Neuron (in vitro differentiated cells): ENCODE data around the gene NETO1.

Experiments used
- H2AFZ ChIP-seq: one replicate; pipeline ENCODE4 v1.6.1; 2013; ENCODE audit warnings: low read depth, mild to moderate bottlenecking, inconsistent platforms, low read length, moderate library complexity
- H3K27me3 ChIP-seq: one replicate; pipeline ENCODE4 v1.6.1; 2013; ENCODE audit warnings: low read length; ENCODE audit not compliant: insufficient read depth
- H3K36me3 ChIP-seq: one replicate; pipeline ENCODE4 v1.6.1; 2013; ENCODE audit warnings: low read length; ENCODE audit not compliant: insufficient read depth
- H3K4me1 ChIP-seq: one replicate; pipeline ENCODE4 v1.6.1; 2013; ENCODE audit warnings: low read length; ENCODE audit not compliant: insufficient read depth
- H3K4me3 ChIP-seq: 2 replicates; pipeline ENCODE4 v1.5.1; 2013; ENCODE audit warnings: mild to moderate bottlenecking, low read length, moderate library complexity
- H3K9me3 ChIP-seq: one replicate; pipeline ENCODE4 v1.6.1; 2013; ENCODE audit warnings: low read length

Gene NETO1

GRCh38 chr18:72828601-72829000, 39.2 kb downstream of the NETO1 start:
- H3K4me3 ChIP-seq, result no peak overlapping the region
- no peak overlapping the region for H2AFZ ChIP-seq
- H3K4me1 ChIP-seq, result no peaks in the 10 kb centered on the region
- H3K36me3 ChIP-seq, result no peaks in the 10 kb centered on the region
- no peaks in the 10 kb centered on the region for H3K9me3 ChIP-seq
- H3K27me3 ChIP-seq, result no peaks in the 10 kb centered on the region

GRCh38 chr18:72826736-72827135, 41.1 kb downstream of the NETO1 start:
- Histone ChIP-seq H3K27me3 (no peaks in the 10 kb centered on the region), H2AFZ (no peak overlapping the region), H3K4me1 (no peaks in the 10 kb centered on the region), H3K9me3 (no peaks in the 10 kb centered on the region), H3K4me3 (no peak overlapping the region), H3K36me3 (no peaks in the 10 kb centered on the region)

- Histone ChIP-seq H3K27me3 (no peaks in the 10 kb centered on the region), H3K4me3 (no peak overlapping the region), H3K4me1 (no peaks in the 10 kb centered on the region), H2AFZ (no peak overlapping the region), H3K9me3 (no peaks in the 10 kb centered on the region), H3K36me3 (no peaks in the 10 kb centered on the region)
Observed at GRCh38 chr18:72823345-72823744, 44.4 kb downstream of the NETO1 start.

- Histone ChIP-seq H3K4me3 (no peak overlapping the region), H2AFZ (no peak overlapping the region), H3K4me1 (no peaks in the 10 kb centered on the region), H3K36me3 (no peaks in the 10 kb centered on the region), H3K9me3 (no peaks in the 10 kb centered on the region), H3K27me3 (no peaks in the 10 kb centered on the region)
Observed at GRCh38 chr18:72822202-72822601, 45.6 kb downstream of the NETO1 start.

- no peaks in the 10 kb centered on the region for H3K9me3 ChIP-seq
- no peak overlapping the region for H2AFZ ChIP-seq
- H3K4me3 ChIP-seq, result no peak overlapping the region
- no peaks in the 10 kb centered on the region for H3K4me1 ChIP-seq
- H3K36me3 ChIP-seq, result no peaks in the 10 kb centered on the region
- H3K27me3 ChIP-seq, result no peaks in the 10 kb centered on the region
Observed at GRCh38 chr18:72820571-72820970, 47.2 kb downstream of the NETO1 start.

GRCh38 chr18:72819050-72819449, 48.7 kb downstream of the NETO1 start:
- no peak overlapping the region for H3K4me3 ChIP-seq
- no peaks in the 10 kb centered on the region for H3K27me3 ChIP-seq
- no peaks in the 10 kb centered on the region for H3K9me3 ChIP-seq
- H3K36me3 ChIP-seq, result no peaks in the 10 kb centered on the region
- H3K4me1 ChIP-seq, result no peaks in the 10 kb centered on the region
- no peak overlapping the region for H2AFZ ChIP-seq

GRCh38 chr18:72811047-72811446, 56.7 kb downstream of the NETO1 start:
- Histone ChIP-seq H3K4me3 (no peak overlapping the region), H3K36me3 (no peaks in the 10 kb centered on the region), H3K4me1 (no peaks in the 10 kb centered on the region), H3K9me3 (no peaks in the 10 kb centered on the region), H2AFZ (no peak overlapping the region), H3K27me3 (no peaks in the 10 kb centered on the region)

- no peak overlapping the region for H3K4me3 ChIP-seq
- no peaks in the 10 kb centered on the region for H3K27me3 ChIP-seq
- no peaks in the 10 kb centered on the region for H3K4me1 ChIP-seq
- no peaks in the 10 kb centered on the region for H3K9me3 ChIP-seq
- H3K36me3 ChIP-seq, result no peaks in the 10 kb centered on the region
- H2AFZ ChIP-seq, result no peak overlapping the region
Observed at GRCh38 chr18:72808680-72809079, 59.1 kb downstream of the NETO1 start.

GRCh38 chr18:72799106-72799505, 68.7 kb downstream of the NETO1 start:
- H3K4me1 ChIP-seq, result no peaks in the 10 kb centered on the region
- no peak overlapping the region for H3K4me3 ChIP-seq
- no peak overlapping the region for H2AFZ ChIP-seq
- no peaks in the 10 kb centered on the region for H3K27me3 ChIP-seq
- no peaks in the 10 kb centered on the region for H3K36me3 ChIP-seq
- H3K9me3 ChIP-seq, result no peaks in the 10 kb centered on the region

GRCh38 chr18:72783530-72783929, 84.3 kb downstream of the NETO1 start:
- Histone ChIP-seq H3K9me3 (no peaks in the 10 kb centered on the region), H2AFZ (no peak overlapping the region)

GRCh38 chr18:72774914-72775313, 92.9 kb downstream of the NETO1 start:
- Histone ChIP-seq H3K4me1 (no peaks in the 10 kb centered on the region), H3K9me3 (no peaks in the 10 kb centered on the region), H2AFZ (no peak overlapping the region), H3K36me3 (no peaks in the 10 kb centered on the region), H3K4me3 (no peak overlapping the region), H3K27me3 (no peaks in the 10 kb centered on the region)

More at GRCh38 chr18:72783530-72783929, 84.3 kb downstream of the NETO1 start:
- Histone ChIP-seq H3K36me3 (no peaks in the 10 kb centered on the region), H3K27me3 (no peaks in the 10 kb centered on the region), H3K4me1 (no peaks in the 10 kb centered on the region), H3K4me3 (no peak overlapping the region)

GRCh38 chr18:72772916-72773315, 94.9 kb downstream of the NETO1 start:
- no peaks in the 10 kb centered on the region for H3K27me3 ChIP-seq
- no peak overlapping the region for H3K4me3 ChIP-seq
- no peaks in the 10 kb centered on the region for H3K9me3 ChIP-seq
- no peak overlapping the region for H2AFZ ChIP-seq
- no peaks in the 10 kb centered on the region for H3K4me1 ChIP-seq
- no peaks in the 10 kb centered on the region for H3K36me3 ChIP-seq

GRCh38 chr18:72768681-72769229, 99.0 kb downstream of the NETO1 start:
- H3K27me3 ChIP-seq, result no peaks in the 10 kb centered on the region
- H3K9me3 ChIP-seq, result no peaks in the 10 kb centered on the region
- H3K36me3 ChIP-seq, result no peaks in the 10 kb centered on the region
- H2AFZ ChIP-seq, result no peak overlapping the region
- no peak overlapping the region for H3K4me3 ChIP-seq
- no peaks in the 10 kb centered on the region for H3K4me1 ChIP-seq

- H3K9me3 ChIP-seq, result no peaks in the 10 kb centered on the region
- no peak overlapping the region for H2AFZ ChIP-seq
Observed at GRCh38 chr18:72762515-72763122, 105.2 kb downstream of the NETO1 start.

More at GRCh38 chr18:72762515-72763122, 105.2 kb downstream of the NETO1 start:
- Histone ChIP-seq H3K4me3 (no peak overlapping the region), H3K4me1 (no peaks in the 10 kb centered on the region), H3K36me3 (no peaks in the 10 kb centered on the region), H3K27me3 (no peaks in the 10 kb centered on the region)
